ENCODE data around the gene FAM32A.

The FAM32A gene

DNA sequence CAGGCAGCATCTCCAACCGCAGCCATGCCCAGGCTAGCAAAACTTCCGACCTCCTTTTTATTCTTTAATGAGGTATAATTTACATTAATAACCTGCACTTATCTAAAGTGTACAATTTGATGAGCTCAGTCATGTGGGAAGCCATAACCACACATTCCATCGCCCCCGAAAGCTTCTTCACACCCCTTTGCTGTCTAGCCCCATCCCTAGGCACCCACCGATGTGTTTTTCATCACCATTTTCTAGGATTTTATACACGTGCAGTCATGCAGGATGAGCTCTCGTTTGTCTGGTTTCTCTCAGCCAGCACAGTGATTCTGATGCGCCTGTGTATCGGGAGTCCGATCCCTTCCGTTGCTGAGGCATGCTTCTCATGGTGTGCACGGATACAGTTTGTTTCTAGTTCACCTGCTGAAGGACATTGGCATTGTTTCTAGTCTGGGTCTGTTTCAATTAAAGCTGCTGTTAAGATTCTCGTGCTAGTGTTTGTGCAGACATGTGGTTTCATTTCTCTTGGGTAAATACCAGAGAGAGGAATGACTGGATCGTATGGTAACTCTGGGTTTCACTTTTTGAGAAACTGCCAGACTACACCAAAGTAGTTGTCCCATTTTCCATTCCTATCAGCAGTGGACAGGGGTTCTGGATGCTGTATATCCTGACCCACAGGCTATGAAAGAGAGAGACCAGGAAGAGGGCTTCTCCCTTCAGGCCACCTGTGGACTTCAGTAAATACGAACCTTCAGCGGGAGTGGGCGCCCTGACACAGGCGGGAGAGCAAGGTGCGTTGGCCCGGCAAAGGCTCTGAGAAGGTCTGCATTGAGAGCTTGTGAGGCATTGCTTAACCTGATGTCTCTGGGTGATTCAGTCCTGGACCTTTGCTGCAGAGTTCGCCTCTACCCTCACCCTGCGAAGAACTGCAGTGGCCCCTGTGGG is 17.4 kb downstream of the FAM32A start:
- DNase-seq (ENCODE audit: low read depth in 2 of 2): no peak

DNA sequence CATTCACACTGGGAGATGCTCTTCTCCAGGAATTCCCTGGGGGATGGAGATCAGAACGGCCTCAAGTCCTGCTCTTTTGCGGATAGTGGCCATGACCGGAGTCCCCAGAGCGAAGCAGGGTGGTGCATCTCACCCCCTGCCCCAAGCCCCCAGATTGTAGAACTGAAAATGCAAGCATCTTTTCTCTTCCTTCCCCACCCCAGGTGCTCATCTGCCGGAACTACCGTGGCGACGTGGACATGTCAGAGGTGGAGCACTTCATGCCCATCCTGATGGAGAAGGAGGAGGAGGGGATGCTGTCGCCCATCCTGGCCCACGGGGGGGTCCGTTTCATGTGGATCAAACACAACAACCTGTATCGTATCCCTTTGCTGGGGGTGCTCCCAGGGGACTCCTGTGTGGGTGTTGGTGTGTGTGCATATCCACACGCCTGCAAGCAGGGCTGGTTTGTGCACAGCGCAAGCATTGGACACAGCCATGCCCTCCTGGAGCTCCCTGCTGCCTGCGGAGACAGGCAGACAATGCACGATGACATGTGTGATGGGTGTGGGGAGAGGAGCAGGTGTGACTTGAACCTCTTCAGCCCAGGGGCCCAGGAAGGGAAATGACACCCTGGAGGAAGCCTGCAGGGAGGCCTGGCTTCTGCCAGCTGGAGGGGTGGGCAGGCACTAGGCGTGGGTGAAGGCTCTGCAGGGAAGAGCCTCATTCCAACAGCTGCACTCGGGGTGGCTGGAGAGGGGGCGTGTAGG is 18.2 kb downstream of the FAM32A start:
- DNase-seq (ENCODE audit: low read depth in 2 of 2): no peak

DNA sequence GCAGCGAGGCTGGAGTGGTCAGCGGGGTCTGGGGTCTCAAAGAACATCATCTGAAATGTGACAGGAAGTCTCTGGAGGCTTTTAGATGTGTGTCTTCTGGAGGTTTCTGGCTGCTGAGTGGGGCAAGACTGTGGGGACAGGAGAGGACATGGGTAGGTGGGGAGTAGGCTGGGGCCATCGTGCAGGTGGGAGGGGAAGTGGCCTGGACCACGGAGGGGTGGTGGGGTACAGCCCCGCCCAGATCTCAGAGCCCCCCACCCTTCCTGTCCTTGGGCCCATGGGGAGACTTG is 18.7 kb downstream of the FAM32A start:
- no peak for DNase-seq (ENCODE audit: low read depth in 2 of 2)

DNA sequence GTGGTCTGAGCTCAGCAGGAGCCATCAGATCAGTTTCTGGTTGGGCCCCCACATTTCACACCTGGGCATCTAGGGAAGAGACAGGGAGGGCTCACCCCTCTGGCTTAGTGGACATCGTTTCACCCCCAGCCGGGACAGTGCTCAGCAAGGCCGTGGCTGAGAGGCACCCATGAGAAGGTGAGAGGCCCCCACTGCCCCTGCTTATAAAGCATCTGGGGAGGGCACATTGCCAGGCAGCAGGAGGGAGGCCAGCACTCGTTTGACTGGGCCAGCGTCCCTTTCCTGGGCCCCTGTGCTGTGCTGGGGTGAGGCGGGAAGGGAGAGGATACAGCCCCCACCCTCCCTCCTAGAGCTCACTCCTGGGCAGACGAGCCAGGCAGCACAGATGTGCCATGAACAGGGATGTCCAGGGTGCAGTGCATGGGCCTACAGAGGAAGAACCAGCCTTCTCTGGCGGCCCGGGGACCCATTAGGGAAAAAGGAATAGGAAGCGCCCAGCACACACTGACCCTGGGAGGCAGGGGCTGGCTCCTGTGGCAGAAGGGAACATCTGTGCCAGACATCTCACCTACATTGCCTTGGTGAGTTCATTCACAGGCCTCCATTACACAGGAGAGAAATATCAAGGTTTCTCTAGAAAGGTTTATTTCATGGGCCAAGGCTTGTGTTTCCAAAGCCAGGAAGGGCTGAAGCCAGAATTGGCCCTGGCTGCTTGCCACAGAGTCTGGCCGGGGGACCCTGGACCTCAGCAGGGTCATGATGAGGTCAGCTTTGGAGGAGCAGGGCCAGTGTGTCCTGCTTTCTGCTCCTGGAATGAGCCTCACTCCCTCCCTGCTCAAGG is 20.2 kb downstream of the FAM32A start:
- DNase-seq (ENCODE audit: low read depth in 2 of 2): no peak

DNA sequence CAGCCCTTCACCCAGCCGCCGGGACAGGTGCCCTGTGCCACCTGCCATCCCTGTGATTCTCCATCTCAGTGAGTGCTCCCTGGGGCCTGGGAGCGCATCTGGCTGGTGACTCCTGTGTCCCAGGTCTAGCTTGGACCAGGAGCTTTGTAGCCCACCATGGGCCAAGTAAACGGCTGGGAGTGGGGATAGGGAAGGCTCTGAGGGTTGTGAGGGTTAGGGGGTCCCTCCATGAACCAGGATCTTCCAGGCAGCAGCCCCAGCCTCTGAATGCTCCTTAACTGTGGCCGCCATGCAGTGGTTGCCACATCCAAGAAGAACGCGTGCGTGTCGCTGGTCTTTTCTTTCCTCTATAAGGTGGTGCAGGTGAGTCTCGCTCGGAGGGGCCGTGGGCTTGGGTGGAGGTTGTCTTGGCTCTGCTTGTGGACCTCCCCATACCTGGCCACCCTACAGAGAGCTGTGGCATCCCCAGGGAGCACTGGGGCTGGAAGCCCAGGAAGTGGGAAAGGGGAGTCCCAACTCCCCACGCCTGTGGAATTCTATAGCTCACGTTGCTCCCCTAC is 20.9 kb downstream of the FAM32A start:
- DNase-seq (ENCODE audit: low read depth in 2 of 2): no peak

DNA sequence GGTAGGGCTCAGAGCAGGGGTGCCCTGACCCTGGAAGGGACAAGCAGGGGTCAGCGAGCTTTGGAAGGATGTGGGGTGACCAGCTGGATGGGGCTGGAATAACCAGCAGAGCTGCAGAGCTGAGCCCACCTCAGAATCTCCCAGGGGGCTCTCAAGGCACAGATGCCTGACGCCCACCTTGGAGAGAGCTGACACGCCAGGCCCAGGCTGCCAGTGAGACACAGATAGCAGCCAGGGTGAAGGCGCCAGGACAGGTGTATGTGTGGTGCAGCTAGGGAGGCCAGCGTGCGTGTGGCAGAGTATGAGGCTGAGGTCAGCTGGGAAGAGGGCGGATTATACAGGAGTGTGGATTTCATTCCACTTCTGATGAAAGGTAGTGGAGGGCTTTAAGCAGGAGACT is 21.4 kb downstream of the FAM32A start:
- DNase-seq (ENCODE audit: low read depth in 2 of 2): no peak

DNA sequence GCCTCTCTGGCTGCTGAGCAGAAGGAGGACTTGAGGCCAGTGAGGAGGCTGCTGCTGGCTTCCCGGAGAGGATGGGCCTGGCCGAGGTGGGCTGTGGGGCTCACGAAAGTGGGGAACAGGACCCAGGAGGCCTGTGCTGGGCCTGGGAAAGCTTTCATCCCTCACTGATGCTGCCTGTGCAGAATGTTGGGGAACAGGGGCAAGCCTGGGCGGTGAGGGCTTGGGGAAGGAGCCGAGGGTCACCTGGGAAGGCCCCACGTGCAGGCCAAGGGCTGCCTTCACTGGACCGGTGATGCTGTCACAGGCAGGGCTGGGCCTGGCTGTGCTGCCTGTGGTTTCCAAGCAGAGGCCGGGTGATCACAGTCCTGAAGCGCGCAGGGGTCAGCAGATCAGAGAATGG is 21.9 kb downstream of the FAM32A start:
- no peak for DNase-seq (ENCODE audit: low read depth in 2 of 2)

GRCh38 chr19:16207490-16208025 is 22.3 kb downstream of the FAM32A start:
- no peak for DNase-seq (ENCODE audit: low read depth in 2 of 2)

DNA sequence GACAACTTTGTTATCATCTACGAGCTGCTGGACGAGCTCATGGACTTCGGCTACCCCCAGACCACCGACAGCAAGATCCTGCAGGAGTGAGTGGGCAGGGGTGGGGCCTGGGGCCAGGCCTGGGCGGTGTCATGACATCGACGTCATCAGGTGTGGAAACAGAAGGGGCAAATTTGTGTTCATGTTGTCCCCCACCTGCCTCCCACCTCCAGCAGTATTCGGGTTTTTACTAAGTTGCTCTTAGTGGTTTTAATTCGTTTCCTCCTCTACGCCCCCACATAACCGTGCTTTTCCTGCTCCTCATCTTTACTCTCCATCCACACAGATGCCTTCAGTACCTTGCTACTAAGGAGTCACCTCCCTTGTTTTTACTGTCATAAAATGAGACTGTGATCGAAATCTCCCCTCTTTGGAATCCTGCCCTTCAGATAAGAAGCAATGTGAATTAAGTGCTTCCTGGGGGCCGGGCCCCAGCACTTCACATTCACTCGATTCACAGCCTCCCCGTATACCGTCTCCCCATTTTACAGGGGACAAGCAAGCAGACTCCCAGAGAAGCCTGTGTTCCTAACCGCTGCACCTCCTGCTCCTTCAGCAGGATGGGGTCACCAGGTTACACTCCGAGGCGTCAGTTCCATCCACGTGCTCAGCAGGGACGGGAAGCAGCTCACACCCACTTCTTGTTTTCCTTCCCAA is 23.0 kb downstream of the FAM32A start:
- no peak for DNase-seq (ENCODE audit: low read depth in 2 of 2)

DNA sequence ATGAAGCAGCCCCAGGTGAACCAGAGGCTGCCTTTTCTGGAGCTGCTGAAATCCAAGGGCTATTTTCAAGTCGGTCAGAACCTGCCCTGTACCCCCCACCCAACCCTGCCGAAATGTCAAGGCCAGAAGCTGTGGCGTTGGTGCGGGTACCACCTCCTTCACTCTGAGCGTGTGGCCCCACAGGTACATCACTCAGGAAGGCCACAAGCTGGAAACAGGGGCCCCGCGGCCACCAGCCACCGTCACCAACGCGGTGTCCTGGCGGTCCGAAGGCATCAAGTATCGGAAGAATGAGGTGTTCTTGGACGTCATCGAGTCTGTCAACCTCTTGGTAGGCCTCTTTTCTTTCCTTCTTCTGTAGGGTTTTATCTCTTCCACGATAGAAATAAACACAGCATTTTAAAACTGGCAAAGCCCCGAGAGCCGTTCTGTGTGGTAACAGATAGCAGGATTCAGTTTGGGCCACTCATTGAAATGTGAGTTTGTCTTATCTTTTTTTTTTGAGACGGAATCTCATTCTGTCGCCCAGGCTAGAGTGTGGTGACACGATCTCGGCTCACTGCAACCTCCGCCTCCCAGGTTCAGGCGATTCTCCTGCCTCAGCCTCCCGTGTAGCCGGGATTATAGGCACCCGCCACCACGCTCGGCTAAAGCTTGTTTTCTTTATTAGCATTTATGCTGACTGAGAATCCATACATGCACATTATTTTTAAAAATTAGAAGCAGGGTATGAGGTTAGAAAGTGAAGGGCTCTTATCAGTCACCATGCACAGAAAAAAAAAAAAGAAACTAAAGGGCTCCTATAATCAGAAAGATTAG is 23.8 kb downstream of the FAM32A start:
- no peak for DNase-seq (ENCODE audit: low read depth in 2 of 2)

DNA sequence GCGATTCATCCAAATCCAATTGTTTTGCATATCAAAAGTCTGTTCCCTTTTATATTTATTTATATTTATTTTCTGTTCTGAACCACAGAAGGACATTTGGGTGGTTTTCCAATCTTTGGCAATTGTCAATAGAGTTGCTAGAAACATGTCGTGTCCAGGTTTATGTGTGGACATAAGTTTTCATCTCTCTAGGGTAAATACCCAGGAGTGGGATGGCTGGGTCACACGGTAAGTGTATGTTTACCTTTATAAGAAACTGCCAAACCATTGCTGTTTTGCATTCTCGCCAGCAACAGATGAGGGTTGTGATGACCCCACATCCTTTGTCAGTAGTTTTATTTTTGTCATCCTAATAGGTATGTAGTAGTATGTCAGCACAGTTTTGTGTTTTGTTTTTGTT is 25.0 kb downstream of the FAM32A start:
- DNase-seq (ENCODE audit: low read depth in 2 of 2): no peak

- DNase-seq (ENCODE audit: low read depth in 2 of 2): no peak
Measured at GRCh38 chr19:16213076-16213475, 27.9 kb downstream of the FAM32A start.

GRCh38 chr19:16216744-16217670 is 31.8 kb downstream of the FAM32A start:
- DNase-seq (ENCODE audit: low read depth in 2 of 2): no peak

DNA sequence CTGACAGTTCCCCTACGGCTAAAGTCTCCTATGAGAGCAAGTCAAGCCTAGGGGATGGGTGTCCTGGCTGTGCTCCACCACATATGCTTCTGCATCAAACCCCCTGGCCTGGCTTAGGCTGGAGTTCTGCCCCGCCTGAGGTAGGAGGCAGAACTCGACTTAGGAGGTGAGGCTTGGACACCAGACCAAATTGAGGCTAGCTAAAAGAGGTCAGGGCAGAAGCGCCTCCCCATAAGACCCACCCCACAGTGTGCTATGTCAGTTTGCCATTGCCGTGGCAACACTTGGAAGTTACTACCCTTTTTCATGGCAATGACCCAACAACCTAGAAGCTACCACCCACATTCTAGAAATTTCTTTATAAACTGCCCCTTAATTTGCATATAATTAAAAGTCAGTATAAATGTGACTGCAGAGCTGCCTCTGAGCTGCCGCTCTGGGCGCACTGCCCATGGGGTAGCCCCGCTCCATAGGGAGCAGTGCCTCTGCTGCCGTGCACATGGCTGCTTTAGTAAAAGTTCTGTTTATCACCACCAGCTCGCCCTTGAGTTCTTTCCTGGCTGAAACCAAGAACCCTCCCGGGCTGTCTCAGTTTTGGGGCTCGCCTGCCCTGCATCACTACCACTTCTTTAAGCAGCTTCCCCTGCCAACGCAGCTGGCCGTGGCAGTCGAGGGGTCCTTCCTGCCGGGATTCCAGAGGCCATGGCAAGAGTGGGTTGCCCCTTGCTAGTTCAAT is 32.7 kb downstream of the FAM32A start:
- DNase-seq (ENCODE audit: low read depth in 2 of 2): no peak

DNA sequence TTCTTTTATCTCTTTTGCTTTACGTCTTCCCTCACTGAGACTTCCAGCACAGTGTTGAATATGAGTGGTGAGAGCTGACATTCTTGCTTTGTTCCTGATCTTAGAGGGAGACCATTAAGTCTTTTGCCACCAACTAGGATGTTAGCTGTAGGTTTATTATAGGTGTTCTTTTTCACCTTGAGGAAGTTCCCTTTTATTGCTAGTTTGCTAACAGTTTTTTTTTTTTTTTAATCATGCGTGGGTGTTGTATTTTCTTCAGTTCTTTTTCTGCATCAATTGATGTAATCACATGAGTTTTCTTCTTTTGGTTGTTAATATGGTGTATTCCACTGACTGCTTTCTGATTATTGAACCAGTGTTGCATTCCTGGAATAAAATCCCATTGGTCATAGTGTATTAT is 33.6 kb downstream of the FAM32A start:
- DNase-seq (ENCODE audit: low read depth in 2 of 2): no peak

DNA sequence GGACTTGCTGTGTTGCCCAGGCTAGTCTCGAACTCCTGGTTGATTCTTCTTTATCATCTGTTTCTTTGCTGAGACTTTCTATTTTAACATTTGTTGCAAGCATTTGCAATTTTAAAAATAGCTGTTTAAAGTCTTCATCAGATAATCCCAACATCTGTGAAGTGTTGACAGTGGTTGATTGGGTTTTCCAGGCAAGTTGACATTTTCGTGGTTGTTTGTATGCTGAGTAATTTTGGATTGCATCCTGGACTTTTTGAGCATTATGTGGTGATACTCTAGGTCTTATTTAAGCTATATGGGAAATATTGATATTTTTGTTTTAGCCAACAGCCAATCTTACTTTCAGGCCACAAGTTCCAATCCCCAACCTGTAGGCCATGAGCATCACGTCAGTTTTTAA is 37.6 kb downstream of the FAM32A start:
- no peak for DNase-seq (ENCODE audit: low read depth in 2 of 2)

DNA sequence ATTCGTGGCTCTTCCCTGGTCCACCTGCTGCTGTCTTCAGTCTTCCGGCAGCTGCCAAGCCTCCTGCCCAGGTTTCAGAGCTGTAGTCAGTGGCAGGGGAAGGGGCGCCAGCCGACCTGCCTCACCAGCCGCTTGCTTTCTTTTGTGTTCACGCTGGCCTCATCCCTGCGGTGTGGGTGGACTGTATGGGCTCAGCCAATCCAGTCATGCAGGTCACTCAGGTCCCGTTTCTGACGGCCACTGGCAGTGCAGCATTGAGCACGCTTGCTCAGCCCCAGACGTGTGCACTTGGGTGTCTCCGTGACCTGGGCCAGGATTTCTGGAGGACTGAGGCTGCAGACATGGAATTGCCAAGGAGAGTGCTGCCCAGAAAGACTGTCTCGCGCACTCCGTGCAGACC is 38.5 kb downstream of the FAM32A start:
- no peak for DNase-seq (ENCODE audit: low read depth in 2 of 2)

DNA sequence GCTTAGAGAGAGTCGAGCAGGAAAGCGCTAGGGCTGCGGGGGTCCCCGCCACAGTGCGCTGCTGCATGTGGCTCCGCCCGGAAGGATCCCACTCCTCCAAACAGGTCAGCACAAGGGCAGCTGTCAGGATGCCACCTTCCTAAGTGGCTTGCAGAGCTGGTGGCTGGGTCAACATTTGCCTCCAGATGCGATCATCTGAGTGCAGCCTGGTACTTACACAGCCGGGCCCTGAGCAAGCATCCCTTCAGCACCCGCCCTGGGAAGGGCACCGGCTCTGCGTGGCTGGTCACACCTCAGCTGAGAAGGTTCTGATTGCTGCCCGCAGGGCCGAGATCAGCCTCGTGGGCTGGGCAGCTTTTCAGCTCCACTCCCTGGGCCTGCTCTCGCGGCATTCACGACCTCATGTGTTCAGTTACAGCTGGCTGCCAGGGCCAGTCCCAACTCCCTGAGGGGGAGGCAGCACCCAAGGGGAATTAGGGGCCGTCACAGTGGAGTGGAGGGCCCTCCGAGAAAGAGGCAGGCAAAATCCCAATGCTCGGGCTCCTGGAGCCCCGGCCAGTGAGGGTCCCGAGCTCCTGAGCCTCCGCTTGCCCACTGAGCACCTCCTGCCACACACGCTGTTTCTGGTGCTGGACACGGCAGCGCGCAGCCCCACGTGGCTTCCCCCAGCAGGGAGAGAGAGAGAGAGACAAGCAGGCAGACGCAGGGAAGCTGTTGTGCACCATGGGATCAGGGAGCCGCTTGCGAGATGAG is 39.3 kb downstream of the FAM32A start:
- no peak for DNase-seq (ENCODE audit: low read depth in 2 of 2)
